ENCODE data around the gene TCEAL2.
"Not testable (repeated sequence)": the region's sequence is repeated elsewhere in the genome, so short reads cannot be mapped to it uniquely, and the experiment has no call there.

The TCEAL2 gene

DNA sequence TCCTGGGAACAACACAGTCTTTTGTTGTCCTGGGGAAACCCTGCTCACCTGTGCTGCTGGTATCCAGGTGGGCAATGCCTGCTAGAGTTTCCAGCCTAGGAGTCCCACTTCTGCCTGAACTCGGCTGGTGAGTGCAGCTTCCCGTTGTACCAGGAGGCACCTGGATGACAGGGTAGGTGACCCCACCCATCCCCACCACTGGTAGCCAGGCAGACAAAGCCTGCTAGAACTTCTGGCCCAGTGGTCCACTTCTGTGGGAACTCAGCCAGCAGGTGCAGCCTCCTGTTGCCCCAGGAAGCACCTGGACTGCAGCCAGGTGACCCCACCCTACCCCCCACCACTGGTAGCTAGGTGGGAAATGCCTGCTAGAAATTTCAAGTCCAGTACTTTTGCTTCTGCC lies 9.7 kb upstream of the TCEAL2 start:
- Histone ChIP-seq H3K9me3 (ENCODE audit: insufficient read depth, low read length) (no peaks in the 10 kb centered on the region), H3K4me1 (ENCODE audit: low read length) (no peaks in the 10 kb centered on the region), H3K9ac (ENCODE audit: low read length) (no peak overlapping the region), H3K27me3 (ENCODE audit: low read depth, low read length) (no peaks in the 10 kb centered on the region), H3K4me2 (ENCODE audit: low read length) (no peak overlapping the region), H2AFZ (ENCODE audit: low read depth, low read length) (no peak overlapping the region), H3K4me3 (ENCODE audit: low read length) (no peak overlapping the region), H4K20me1 (ENCODE audit: insufficient read depth, low read length) (no peaks in the 10 kb centered on the region), H3K27ac (ENCODE audit: low read length) (no peak overlapping the region), H3K36me3 (replicated peaks; ENCODE audit: low read depth, low read length) (no peaks in the 10 kb centered on the region), H3K79me2 (ENCODE audit: low read length) (no peaks in the 10 kb centered on the region)
- TF ChIP-seq, protein P1, sequence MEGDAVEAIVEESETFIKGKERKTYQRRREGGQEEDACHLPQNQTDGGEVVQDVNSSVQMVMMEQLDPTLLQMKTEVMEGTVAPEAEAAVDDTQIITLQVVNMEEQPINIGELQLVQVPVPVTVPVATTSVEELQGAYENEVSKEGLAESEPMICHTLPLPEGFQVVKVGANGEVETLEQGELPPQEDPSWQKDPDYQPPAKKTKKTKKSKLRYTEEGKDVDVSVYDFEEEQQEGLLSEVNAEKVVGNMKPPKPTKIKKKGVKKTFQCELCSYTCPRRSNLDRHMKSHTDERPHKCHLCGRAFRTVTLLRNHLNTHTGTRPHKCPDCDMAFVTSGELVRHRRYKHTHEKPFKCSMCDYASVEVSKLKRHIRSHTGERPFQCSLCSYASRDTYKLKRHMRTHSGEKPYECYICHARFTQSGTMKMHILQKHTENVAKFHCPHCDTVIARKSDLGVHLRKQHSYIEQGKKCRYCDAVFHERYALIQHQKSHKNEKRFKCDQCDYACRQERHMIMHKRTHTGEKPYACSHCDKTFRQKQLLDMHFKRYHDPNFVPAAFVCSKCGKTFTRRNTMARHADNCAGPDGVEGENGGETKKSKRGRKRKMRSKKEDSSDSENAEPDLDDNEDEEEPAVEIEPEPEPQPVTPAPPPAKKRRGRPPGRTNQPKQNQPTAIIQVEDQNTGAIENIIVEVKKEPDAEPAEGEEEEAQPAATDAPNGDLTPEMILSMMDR (IDR thresholded peaks at IDR 0.05; ENCODE audit: low read depth, low read length), result no peak
- TF ChIP-seq EZH2phosphoT487 (IDR thresholded peaks at IDR 0.05; ENCODE audit: low read depth), result no peak

DNA sequence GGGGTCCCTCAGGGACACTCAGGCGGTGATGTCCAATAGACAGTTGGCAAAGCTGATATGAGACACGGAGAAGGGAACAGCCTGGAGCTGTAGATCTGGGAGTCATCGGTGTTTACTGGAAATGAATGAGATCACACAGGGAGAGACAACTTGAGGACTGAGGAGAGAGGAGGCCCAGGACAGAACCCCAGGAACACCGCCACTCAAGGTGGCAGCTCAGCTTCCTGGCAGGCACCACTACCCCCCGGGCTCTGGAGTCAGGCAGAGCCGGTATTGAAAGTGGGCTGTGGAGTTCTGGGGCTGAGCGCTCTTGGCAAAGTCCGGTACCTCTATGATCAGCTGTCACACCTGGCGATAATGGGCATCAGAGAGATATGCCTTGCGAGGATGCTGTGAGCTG lies 465 bp upstream of the TCEAL2 start:
- H2AFZ ChIP-seq (ENCODE audit: low read depth, low read length), result not testable (repeated sequence)

DNA sequence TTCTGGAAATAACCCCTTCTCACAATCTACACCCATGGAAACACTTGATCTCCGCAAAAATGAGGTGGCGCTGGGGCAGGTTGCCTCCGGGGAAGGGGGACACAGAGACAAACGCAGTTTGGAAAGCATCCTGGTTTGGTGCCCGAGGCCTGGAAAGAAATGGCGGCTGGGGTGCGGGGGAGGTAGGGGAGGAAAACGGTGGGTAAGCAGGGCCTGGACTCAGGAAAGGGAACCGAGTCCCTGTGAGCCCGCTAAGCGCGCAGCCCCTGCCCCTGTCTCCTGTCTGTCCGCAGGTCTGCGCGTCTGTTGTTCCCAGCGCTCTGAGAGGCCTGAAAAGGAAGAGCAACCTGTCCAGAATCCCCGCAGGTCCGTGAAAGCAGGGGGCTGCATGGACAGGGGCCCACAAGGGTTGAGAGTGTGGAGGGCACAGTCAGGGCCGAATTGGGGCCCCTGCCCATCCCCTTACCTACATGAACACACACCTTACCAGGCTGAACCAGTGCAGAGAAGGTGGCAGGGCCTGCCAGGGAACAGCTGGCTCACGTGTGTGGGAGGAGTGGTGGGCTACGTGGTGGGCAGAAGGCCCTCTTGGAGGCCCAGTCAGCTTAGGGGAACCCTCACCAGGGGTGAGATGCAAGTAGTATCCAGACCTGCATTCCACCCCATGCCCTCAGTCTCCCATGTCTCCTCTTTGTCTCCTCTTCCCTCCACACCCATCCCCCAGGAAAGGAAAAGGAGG lies 770 bp downstream of the TCEAL2 start:
- H3K4me2 ChIP-seq (ENCODE audit: low read length); H3K36me3 ChIP-seq (replicated peaks; ENCODE audit: low read depth, low read length); H3K9me3 ChIP-seq (ENCODE audit: insufficient read depth, low read length); H3K4me1 ChIP-seq (ENCODE audit: low read length); H3K27me3 ChIP-seq (ENCODE audit: low read depth, low read length); H3K79me2 ChIP-seq (ENCODE audit: low read length); H2AFZ ChIP-seq (ENCODE audit: low read depth, low read length); H3K4me3 ChIP-seq (ENCODE audit: low read length); H3K9ac ChIP-seq (ENCODE audit: low read length); H4K20me1 ChIP-seq (ENCODE audit: insufficient read depth, low read length); H3K27ac ChIP-seq (ENCODE audit: low read length): not testable (repeated sequence)

More for the DNA sequence above, 465 bp upstream of the TCEAL2 start:
- H3K36me3 ChIP-seq (replicated peaks; ENCODE audit: low read depth, low read length); H3K9ac ChIP-seq (ENCODE audit: low read length); H4K20me1 ChIP-seq (ENCODE audit: insufficient read depth, low read length); H3K4me1 ChIP-seq (ENCODE audit: low read length); H3K79me2 ChIP-seq (ENCODE audit: low read length); H3K4me3 ChIP-seq (ENCODE audit: low read length); H3K9me3 ChIP-seq (ENCODE audit: insufficient read depth, low read length); H3K4me2 ChIP-seq (ENCODE audit: low read length); H3K27me3 ChIP-seq (ENCODE audit: low read depth, low read length); H3K27ac ChIP-seq (ENCODE audit: low read length): not testable (repeated sequence)

DNA sequence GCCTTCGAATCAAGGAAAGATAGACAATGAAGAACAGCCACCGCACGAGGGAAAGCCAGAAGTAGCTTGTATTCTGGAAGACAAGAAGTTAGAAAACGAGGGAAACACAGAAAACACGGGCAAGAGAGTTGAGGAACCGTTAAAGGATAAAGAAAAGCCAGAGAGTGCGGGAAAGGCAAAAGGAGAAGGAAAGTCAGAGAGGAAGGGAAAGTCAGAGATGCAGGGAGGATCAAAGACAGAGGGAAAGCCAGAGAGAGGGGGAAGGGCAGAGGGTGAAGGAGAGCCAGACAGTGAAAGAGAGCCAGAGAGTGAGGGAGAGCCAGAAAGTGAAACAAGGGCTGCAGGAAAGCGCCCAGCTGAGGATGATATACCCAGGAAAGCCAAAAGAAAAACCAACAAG lies 1.4 kb downstream of the TCEAL2 start:
- no peak overlapping the region for H2AFZ ChIP-seq (ENCODE audit: low read depth, low read length)
- H3K4me2 ChIP-seq (ENCODE audit: low read length), result no peak overlapping the region

DNA sequence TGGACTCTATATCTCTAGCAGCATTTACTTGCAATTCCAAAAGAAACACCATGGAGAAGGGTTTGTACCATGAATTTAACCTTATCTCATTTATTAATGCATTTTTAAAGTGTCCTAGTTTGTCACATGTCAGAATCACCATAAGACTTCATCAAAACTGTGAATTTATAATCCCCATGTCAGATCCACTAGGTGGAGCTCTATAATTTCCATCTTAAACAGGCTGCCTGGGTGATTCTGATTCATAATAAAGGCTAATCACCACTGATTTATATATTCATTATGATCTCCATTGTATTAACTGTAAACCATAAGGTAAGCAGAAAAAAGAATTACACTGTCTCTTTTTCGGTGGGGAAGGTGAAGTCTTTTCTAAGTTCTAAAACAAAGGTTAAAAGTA lies 4.0 kb downstream of the TCEAL2 start:
- no peak overlapping the region for H3K27ac ChIP-seq (ENCODE audit: low read length)
- no peak overlapping the region for H3K4me3 ChIP-seq (ENCODE audit: low read length)
- no peaks in the 10 kb centered on the region for H3K36me3 ChIP-seq (replicated peaks; ENCODE audit: low read depth, low read length)
- no peaks in the 10 kb centered on the region for H3K9me3 ChIP-seq (ENCODE audit: insufficient read depth, low read length)
- TF ChIP-seq, protein P1 (IDR thresholded peaks at IDR 0.05; ENCODE audit: low read depth, low read length), result peak; percentile 43
- no peak for TF ChIP-seq EZH2phosphoT487 (IDR thresholded peaks at IDR 0.05; ENCODE audit: low read depth)
- no peaks in the 10 kb centered on the region for H3K27me3 ChIP-seq (ENCODE audit: low read depth, low read length)
- no peak overlapping the region for H3K9ac ChIP-seq (ENCODE audit: low read length)
- H3K4me2 ChIP-seq (ENCODE audit: low read length), result no peak overlapping the region
- no peaks in the 10 kb centered on the region for H3K4me1 ChIP-seq (ENCODE audit: low read length)
- no peak overlapping the region for H2AFZ ChIP-seq (ENCODE audit: low read depth, low read length)
- H3K79me2 ChIP-seq (ENCODE audit: low read length), result no peaks in the 10 kb centered on the region
- no peaks in the 10 kb centered on the region for H4K20me1 ChIP-seq (ENCODE audit: insufficient read depth, low read length)

More for the DNA sequence above, 1.4 kb downstream of the TCEAL2 start:
- Histone ChIP-seq H3K4me1 (ENCODE audit: low read length) (no peaks in the 10 kb centered on the region), H3K9me3 (ENCODE audit: insufficient read depth, low read length) (no peaks in the 10 kb centered on the region), H3K27me3 (ENCODE audit: low read depth, low read length) (no peaks in the 10 kb centered on the region), H3K36me3 (replicated peaks; ENCODE audit: low read depth, low read length) (no peaks in the 10 kb centered on the region), H4K20me1 (ENCODE audit: insufficient read depth, low read length) (no peaks in the 10 kb centered on the region), H3K4me3 (ENCODE audit: low read length) (no peak overlapping the region), H3K9ac (ENCODE audit: low read length) (no peak overlapping the region), H3K27ac (ENCODE audit: low read length) (no peak overlapping the region), H3K79me2 (ENCODE audit: low read length) (no peaks in the 10 kb centered on the region)
- TF ChIP-seq, protein P1 (IDR thresholded peaks at IDR 0.05; ENCODE audit: low read depth, low read length), result no peak
- TF ChIP-seq EZH2phosphoT487 (IDR thresholded peaks at IDR 0.05; ENCODE audit: low read depth), result no peak
